OCI-LY3 (cell line): Measurements from ENCODE around the gene LRRC4B.
"Not testable (repeated sequence)": the region's sequence is repeated elsewhere in the genome, so short reads cannot be mapped to it uniquely, and the experiment has no call there.

Experiments
- H2AFZ ChIP-seq: fragments of 200-600, 300-600 bp; shearing (Covaris generic); 2 replicates; pipeline ENCODE4 v1.6.0; 2014; ENCODE audit warnings: antibody characterized with exemption, low read depth, low read length
- H3K27ac ChIP-seq: fragments of 200-600, 300-600 bp; sonication (generic); 2 replicates; pipeline ENCODE4 v1.5.1; 2014; ENCODE audit warnings: mild to moderate bottlenecking, low read length, moderate library complexity, mixed read lengths
- H3K27me3 ChIP-seq: fragments of 200-600, 300-600 bp; sonication (generic); 2 replicates; pipeline ENCODE4 v1.6.1; 2014; ENCODE audit warnings: low read depth, low read length, mixed read lengths
- H3K36me3 ChIP-seq: fragments of 200-600, 300-600 bp; sonication (generic); replicated peaks from 2 replicates; pipeline ENCODE3; 2014; ENCODE audit warnings: low read depth, low read length, mixed read lengths
- H3K4me1 ChIP-seq: fragments of 300-600, 200-600 bp; sonication (generic); 2 replicates; pipeline ENCODE4 v1.6.1; 2014; ENCODE audit warnings: low read length, mixed read lengths
- H3K4me2 ChIP-seq: fragments of 200-600, 300-600 bp; sonication (generic); 2 replicates; pipeline ENCODE4 v1.6.1; 2014; ENCODE audit warnings: low read length, mixed read lengths
- H3K4me3 ChIP-seq: fragments of 300-600, 200-600 bp; sonication (generic); 2 replicates; pipeline ENCODE4 v1.5.1; 2014; ENCODE audit warnings: antibody characterized with exemption, mild to moderate bottlenecking, low read length, moderate library complexity
- H3K79me2 ChIP-seq: fragments of 300-600, 200-600 bp; shearing (Covaris generic); 2 replicates; pipeline ENCODE4 v1.6.1; 2014; ENCODE audit warnings: mild to moderate bottlenecking, low read length, mixed read lengths
- H3K9ac ChIP-seq: fragments of 300-600, 200-600 bp; shearing (Covaris generic); 2 replicates; pipeline ENCODE4 v1.6.0; 2014; ENCODE audit warnings: mild to moderate bottlenecking, low read length, moderate library complexity
- H3K9me3 ChIP-seq: fragments of 200-600, 300-600 bp; shearing (Covaris generic); 2 replicates; pipeline ENCODE4 v1.6.1; 2014; ENCODE audit warnings: low read length, mixed read lengths; ENCODE audit not compliant: insufficient read depth
- H4K20me1 ChIP-seq: fragments of 200-600, 300-600 bp; sonication (generic); 2 replicates; pipeline ENCODE4 v1.6.1; 2016; ENCODE audit warnings: low read length, mixed read lengths; ENCODE audit not compliant: insufficient read depth
- EZH2phosphoT487 ChIP-seq: fragments of 200-600 bp; shearing (Covaris generic); IDR thresholded peaks from 2 replicates; pipeline ENCODE4 v1.6.1; 2018; ENCODE audit warnings: antibody characterized with exemption, mixed run types, low read depth
- TF ChIP-seq, protein P1 (sequence below): fragments of 200-600, 300-600 bp; sonication (generic); IDR thresholded peaks from 2 replicates; pipeline ENCODE4 v1.5.1; 2014; ENCODE audit warnings: antibody characterized with exemption, low read length, low read depth

LRRC4B gene

DNA sequence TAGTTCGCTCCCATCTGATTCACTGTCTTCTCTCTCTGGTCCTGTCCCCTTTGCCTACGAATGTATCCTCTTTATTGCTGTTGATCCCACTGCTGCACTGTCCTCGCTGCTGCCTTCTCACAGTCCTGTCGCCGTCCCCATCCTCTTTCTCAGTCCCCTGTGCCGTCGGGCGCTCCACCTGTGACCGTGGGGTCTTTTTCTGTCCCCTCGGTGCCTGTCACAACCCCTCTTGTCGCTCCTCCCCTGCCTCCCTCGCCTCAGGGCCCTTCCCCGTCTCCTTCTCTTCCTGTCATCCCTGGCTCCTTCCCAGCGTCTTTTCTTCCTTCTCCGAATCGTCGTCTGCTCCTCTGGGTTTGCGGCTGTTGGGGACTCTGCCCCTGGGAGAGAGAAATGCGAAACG is 39.2 kb upstream of the LRRC4B start:
- no peaks in the 10 kb centered on the region for H3K79me2 ChIP-seq
- peaks cover under 1% of the 10 kb centered on the region; the same call in 1 of the 2 replicates for H3K27me3 ChIP-seq
- no peak for TF ChIP-seq EZH2phosphoT487
- TF ChIP-seq, protein P1, sequence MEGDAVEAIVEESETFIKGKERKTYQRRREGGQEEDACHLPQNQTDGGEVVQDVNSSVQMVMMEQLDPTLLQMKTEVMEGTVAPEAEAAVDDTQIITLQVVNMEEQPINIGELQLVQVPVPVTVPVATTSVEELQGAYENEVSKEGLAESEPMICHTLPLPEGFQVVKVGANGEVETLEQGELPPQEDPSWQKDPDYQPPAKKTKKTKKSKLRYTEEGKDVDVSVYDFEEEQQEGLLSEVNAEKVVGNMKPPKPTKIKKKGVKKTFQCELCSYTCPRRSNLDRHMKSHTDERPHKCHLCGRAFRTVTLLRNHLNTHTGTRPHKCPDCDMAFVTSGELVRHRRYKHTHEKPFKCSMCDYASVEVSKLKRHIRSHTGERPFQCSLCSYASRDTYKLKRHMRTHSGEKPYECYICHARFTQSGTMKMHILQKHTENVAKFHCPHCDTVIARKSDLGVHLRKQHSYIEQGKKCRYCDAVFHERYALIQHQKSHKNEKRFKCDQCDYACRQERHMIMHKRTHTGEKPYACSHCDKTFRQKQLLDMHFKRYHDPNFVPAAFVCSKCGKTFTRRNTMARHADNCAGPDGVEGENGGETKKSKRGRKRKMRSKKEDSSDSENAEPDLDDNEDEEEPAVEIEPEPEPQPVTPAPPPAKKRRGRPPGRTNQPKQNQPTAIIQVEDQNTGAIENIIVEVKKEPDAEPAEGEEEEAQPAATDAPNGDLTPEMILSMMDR = no peak
- H2AFZ ChIP-seq = no peak overlapping the region
- H3K9me3 ChIP-seq = no peaks in the 10 kb centered on the region
- no peak overlapping the region for H3K4me3 ChIP-seq
- H3K36me3 ChIP-seq = no peaks in the 10 kb centered on the region
- H3K4me1 ChIP-seq = peaks cover under 1% of the 10 kb centered on the region; the same call in 1 of the 2 replicates
- H3K27ac ChIP-seq = no peak overlapping the region
- no peaks in the 10 kb centered on the region for H4K20me1 ChIP-seq
- no peak overlapping the region for H3K4me2 ChIP-seq
- H3K9ac ChIP-seq = no peak overlapping the region

DNA sequence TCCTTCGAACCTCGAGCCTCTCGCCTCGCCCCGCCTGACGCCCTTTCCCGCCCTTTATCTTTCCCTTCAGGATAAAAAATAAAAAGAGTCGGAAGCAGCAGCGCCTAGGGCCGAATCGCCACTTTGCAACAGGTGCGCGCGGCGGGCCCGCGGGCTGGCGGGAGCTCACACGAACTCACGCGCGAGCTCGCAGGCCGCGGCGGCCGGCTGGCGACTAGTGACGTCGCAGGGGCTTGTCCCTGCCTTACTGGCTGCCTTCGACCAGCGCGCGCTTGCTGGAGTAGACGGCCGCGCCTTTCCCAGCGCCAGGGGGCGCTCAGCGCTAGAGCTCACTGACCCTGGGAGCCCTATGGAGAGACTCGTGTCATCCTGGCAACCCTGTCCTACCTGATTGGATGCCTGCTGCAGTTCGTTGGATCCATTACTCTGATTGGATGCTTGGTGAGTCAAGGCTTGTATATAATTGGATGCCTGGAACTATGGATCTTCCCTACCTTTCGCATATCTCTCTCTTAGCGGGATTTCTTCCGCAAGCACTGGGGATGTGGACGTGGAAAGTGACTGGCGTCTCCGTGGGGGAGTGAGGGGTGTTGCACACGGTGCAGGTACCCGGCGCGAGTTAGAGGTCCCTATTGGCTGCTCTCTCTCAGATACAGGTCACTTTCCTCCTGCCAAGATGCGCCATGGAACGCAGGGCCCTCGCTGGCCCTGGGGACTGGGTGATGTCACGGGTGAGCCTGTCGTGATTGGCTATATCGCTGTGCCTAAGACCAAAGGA is 38.0 kb upstream of the LRRC4B start:
- H4K20me1 ChIP-seq, H3K27ac ChIP-seq, H3K9ac ChIP-seq, H3K79me2 ChIP-seq, H3K4me3 ChIP-seq, H3K9me3 ChIP-seq, H3K4me2 ChIP-seq, H3K36me3 ChIP-seq, H3K4me1 ChIP-seq, H3K27me3 ChIP-seq, H2AFZ ChIP-seq: not testable (repeated sequence)

DNA sequence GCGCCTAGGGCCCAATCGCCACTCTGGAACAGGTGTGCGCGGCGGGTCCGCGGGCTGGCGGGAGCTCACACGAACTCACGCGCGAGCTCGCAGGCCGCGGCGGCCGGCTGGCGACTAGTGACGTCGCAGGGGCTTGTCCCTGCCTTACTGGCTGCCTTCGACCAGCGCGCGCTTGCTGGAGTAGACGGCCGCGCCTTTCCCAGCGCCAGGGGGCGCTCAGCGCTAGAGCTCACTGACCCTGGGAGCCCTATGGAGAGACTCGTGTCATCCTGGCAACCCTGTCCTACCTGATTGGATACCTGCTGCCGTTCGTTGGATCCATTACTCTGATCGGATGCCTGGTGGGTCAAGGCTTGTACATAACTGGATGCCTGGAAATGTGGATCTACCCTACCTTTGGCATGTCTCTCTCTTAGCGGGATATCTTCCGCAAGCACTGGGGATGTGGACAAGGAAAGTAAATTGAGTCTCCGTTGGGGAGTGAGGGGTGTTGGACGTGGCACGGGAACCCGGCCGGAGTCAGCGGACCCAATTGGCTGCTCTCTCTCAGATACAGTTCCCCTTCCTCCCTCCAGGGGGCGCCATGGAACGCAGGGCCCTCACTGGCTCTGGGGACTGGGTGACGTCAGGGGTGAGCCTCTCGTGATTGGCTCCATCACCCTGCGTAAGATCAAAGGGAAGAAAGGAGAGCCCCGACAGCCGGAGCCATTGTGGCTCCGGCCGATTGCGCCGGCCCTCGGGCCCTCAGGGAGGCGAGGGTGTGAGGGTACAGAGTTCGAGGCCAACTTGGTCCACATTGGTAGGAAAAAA is 36.2 kb upstream of the LRRC4B start:
- not testable (repeated sequence) for H3K9me3 ChIP-seq, H3K4me3 ChIP-seq, H4K20me1 ChIP-seq, H2AFZ ChIP-seq, H3K36me3 ChIP-seq, H3K4me2 ChIP-seq, H3K79me2 ChIP-seq, H3K4me1 ChIP-seq, H3K27ac ChIP-seq, H3K9ac ChIP-seq
- H3K27me3 ChIP-seq = peaks cover 24% of the 10 kb centered on the region

DNA sequence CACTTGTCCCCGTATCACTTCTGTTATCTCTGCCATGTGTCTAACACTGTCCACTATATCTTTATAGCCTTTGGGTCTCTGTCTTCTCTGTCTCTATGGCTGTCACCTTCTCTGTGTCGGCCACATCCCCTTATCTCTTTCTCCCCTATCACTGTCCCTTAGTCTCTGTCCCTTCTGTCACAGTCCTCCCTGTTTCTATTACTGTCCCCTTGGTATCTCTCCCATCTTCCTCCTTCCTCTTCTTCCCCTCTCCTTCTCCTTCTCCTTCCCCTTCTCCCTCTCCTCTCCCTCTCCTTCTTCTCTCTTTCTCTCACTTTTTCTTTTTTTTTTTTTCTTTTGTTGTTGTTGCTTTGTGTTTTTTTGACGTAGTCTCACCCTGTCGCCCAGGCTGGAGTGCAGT is 34.7 kb upstream of the LRRC4B start:
- Histone ChIP-seq H3K9ac (no peak overlapping the region), H3K36me3 (no peaks in the 10 kb centered on the region), H2AFZ (no peak overlapping the region), H3K27ac (no peak overlapping the region), H3K9me3 (no peaks in the 10 kb centered on the region), H3K4me2 (no peak overlapping the region), H3K4me1 (no peaks in the 10 kb centered on the region), H3K27me3 (peaks cover 26% of the 10 kb centered on the region), H3K4me3 (no peak overlapping the region), H4K20me1 (no peaks in the 10 kb centered on the region), H3K79me2 (no peaks in the 10 kb centered on the region)
- TF ChIP-seq, protein P1 = no peak
- no peak for TF ChIP-seq EZH2phosphoT487

DNA sequence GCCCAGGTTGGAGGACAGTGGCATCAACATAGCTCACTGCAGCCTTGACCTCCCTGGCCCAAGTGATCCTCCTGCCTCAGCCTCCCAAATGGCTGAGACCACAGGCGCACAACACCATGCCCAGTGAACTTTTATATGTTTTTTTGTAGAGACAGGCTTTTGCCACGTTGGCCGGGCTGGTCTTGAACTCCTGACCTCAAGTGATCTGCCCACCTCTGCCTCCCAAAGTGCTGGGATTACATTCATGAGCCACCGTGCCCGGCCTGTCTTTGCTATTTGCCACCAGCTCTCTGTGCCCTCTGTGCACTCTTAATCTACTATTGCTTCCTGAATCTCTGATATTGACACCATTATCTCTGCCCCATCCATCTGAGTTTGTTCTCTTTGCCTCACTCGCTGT is 34.3 kb upstream of the LRRC4B start:
- Histone ChIP-seq H2AFZ (no peak overlapping the region), H4K20me1 (no peaks in the 10 kb centered on the region), H3K9me3 (no peaks in the 10 kb centered on the region), H3K4me2 (no peak overlapping the region), H3K27me3 (peaks cover 26% of the 10 kb centered on the region), H3K79me2 (no peaks in the 10 kb centered on the region), H3K9ac (no peak overlapping the region), H3K27ac (no peak overlapping the region), H3K36me3 (no peaks in the 10 kb centered on the region), H3K4me3 (no peak overlapping the region), H3K4me1 (no peaks in the 10 kb centered on the region)
- TF ChIP-seq, protein P1 = no peak
- TF ChIP-seq EZH2phosphoT487 = no peak
